Mesendoderm (in vitro differentiated cells): ENCODE measurements around the gene PTPRA.

Source experiments
- DNase-seq: peaks from one replicate; pipeline ENCODE4 v3.0.0; 2013
- H2AK5ac ChIP-seq: 2 replicates; pipeline ENCODE4 v1.6.1; 2013; ENCODE audit warnings: low read length, inconsistent platforms
- H2BK120ac ChIP-seq: 2 replicates; pipeline ENCODE4 v1.6.1; 2013; ENCODE audit warnings: low read depth, mild to moderate bottlenecking, low read length, moderate library complexity, mixed read lengths
- H2BK15ac ChIP-seq: replicated peaks from 2 replicates; pipeline ENCODE4 v1.6.1; 2013; ENCODE audit warnings: low read depth, mild to moderate bottlenecking, moderate library complexity
- H2BK5ac ChIP-seq: 2 replicates; pipeline ENCODE4 v1.6.1; 2013; ENCODE audit warnings: low read length, inconsistent platforms
- H3K18ac ChIP-seq: 2 replicates; pipeline ENCODE4 v1.6.1; 2013; ENCODE audit warnings: mild to moderate bottlenecking, low read length, mixed read lengths
- H3K23ac ChIP-seq: one replicate; pipeline ENCODE4 v1.6.1; 2013; ENCODE audit warnings: low read length
- H3K27ac ChIP-seq: 2 replicates; pipeline ENCODE4 v1.5.1; 2013; ENCODE audit warnings: low read depth, mild to moderate bottlenecking, inconsistent platforms, low read length, moderate library complexity
- H3K27me3 ChIP-seq: 2 replicates; pipeline ENCODE4 v1.6.1; 2013; ENCODE audit warnings: low read length, control low read depth, mild to moderate bottlenecking, inconsistent platforms; ENCODE audit not compliant: insufficient read depth, poor library complexity
- H3K36me3 ChIP-seq: 2 replicates; pipeline ENCODE4 v1.6.1; 2013; ENCODE audit warnings: low read length, inconsistent platforms; ENCODE audit not compliant: control insufficient read depth, insufficient read depth
- H3K4ac ChIP-seq: one replicate; pipeline ENCODE4 v1.6.1; 2013; ENCODE audit warnings: low read depth, mild to moderate bottlenecking, low read length, moderate library complexity
- H3K4me1 ChIP-seq: 2 replicates; pipeline ENCODE4 v1.6.1; 2013; ENCODE audit warnings: low read depth, low read length, inconsistent platforms; ENCODE audit not compliant: control insufficient read depth
- H3K4me2 ChIP-seq: 2 replicates; pipeline ENCODE4 v1.6.1; 2013; ENCODE audit warnings: low read length
- H3K4me3 ChIP-seq: 2 replicates; pipeline ENCODE4 v1.5.1; 2013; ENCODE audit warnings: mild to moderate bottlenecking, low read length
- H3K56ac ChIP-seq: one replicate; pipeline ENCODE4 v1.6.1; 2013; ENCODE audit warnings: low read length
- H3K79me1 ChIP-seq: 2 replicates; pipeline ENCODE4 v1.6.1; 2013; ENCODE audit warnings: low read length, inconsistent platforms
- H3K79me2 ChIP-seq: 2 replicates; pipeline ENCODE4 v1.6.1; 2013; ENCODE audit warnings: mild to moderate bottlenecking, low read length; ENCODE audit not compliant: control insufficient read depth, insufficient read depth
- H3K9ac ChIP-seq: 2 replicates; pipeline ENCODE4 v1.6.1; 2013; ENCODE audit warnings: low read length, inconsistent platforms
- H4K5ac ChIP-seq: one replicate; pipeline ENCODE4 v1.6.1; 2013; ENCODE audit warnings: low read length
- H4K8ac ChIP-seq: one replicate; pipeline ENCODE4 v1.6.1; 2013; ENCODE audit warnings: low read depth, mild to moderate bottlenecking, control low read depth, low read length, moderate library complexity
- WGBS: extraction: QIAGEN DNeasy Blood & Tissue Kit; methylation state at CpG from one replicate; pipeline ENCODE4 v1.1.7; 2013; ENCODE audit warnings: low lambda C conversion rate, missing lambda C conversion rate; ENCODE audit not compliant: insufficient coverage; ENCODE audit errors: extremely low coverage; 5-methylcytosine and 5-hydroxymethylcytosine counted together

Gene PTPRA

DNA sequence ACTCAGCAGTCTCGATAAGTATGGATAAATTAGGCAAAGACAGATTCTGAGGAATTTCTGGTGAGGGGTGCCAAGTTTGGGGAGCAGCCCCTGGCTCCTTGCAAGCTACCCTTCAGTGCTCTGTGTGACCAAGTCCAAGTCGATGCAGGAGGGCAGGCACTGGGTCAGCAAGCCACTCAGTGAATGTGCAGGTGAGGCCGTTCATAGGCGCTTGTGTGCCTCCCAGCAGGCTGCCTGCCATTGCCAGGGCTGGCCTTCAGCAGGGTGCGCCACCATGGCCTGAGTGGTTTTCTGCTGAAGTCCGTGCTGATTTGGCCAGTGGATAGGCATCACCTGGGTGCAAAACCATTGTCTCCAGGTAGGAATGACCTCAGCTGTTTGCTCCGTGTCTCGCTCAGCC lies 166.8 kb downstream of the PTPRA start:
- Histone ChIP-seq H3K27ac (no peak overlapping the region), H3K23ac (no peak overlapping the region), H3K4ac (no peak overlapping the region), H3K9ac (no peak overlapping the region), H3K4me3 (no peak overlapping the region), H4K5ac (no peak overlapping the region), H3K79me2 (no peaks in the 10 kb centered on the region), H3K27me3 (no peaks in the 10 kb centered on the region), H2BK120ac (no peak overlapping the region), H4K8ac (no peak overlapping the region), H3K79me1 (no peaks in the 10 kb centered on the region), H2BK15ac (no peak overlapping the region), H3K18ac (no peak overlapping the region), H2BK5ac (no peak overlapping the region), H3K56ac (no peak overlapping the region), H2AK5ac (no peak overlapping the region), H3K36me3 (peaks cover 5% of the 10 kb centered on the region), H3K4me2 (no peak overlapping the region), H3K4me1 (peaks cover 3% of the 10 kb centered on the region)
- WGBS = no CpG with 5 or more reads among the region's 8 CpGs
- no peak for DNase-seq

DNA sequence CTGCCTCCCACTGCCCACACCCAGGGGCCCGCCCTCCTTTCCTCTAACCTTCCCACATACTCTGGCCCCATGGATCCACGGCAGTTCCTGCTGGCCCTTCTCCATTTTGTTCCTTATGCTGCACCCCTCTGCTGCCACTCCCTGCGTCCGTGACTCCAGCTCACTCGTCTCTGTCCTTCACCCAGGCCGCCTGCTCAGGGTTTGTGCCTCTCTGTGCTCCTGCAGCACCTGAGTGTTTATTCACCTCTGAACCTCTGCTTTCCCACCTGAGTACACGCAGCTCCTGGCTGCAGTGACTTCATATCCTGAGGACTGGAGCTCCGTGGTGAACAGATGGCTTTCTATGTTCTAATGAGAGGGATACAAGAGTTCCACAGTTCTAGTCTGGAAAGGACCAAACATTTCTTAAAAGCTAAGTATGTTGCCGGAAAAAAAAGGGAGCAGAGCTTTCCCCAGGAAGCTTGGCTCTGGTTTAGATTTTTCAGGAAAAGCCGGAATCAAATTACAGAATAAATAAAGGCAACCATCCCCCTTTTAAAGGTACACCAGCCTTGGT lies 168.7 kb downstream of the PTPRA start:
- no peak overlapping the region for H3K4me2 ChIP-seq
- no peak overlapping the region for H3K27ac ChIP-seq
- H3K4me1 ChIP-seq = peaks cover 3% of the 10 kb centered on the region
- no CpG with 5 or more reads among the region's 10 CpGs for WGBS
- no peak overlapping the region for H2BK5ac ChIP-seq
- H3K36me3 ChIP-seq = no peaks in the 10 kb centered on the region
- H3K23ac ChIP-seq = no peak overlapping the region
- H3K27me3 ChIP-seq = no peaks in the 10 kb centered on the region
- no peak overlapping the region for H2AK5ac ChIP-seq
- no peak for DNase-seq
- H4K5ac ChIP-seq = no peak overlapping the region
- H3K9ac ChIP-seq = peak overlapping the region; percentile 15
- H4K8ac ChIP-seq = no peak overlapping the region
- H3K79me2 ChIP-seq = peaks cover 6% of the 10 kb centered on the region
- no peak overlapping the region for H3K18ac ChIP-seq
- no peak overlapping the region for H2BK15ac ChIP-seq
- H3K79me1 ChIP-seq = peaks cover 4% of the 10 kb centered on the region
- H2BK120ac ChIP-seq = no peak overlapping the region
- H3K4ac ChIP-seq = no peak overlapping the region
- H3K56ac ChIP-seq = no peak overlapping the region
- H3K4me3 ChIP-seq = no peak overlapping the region

DNA sequence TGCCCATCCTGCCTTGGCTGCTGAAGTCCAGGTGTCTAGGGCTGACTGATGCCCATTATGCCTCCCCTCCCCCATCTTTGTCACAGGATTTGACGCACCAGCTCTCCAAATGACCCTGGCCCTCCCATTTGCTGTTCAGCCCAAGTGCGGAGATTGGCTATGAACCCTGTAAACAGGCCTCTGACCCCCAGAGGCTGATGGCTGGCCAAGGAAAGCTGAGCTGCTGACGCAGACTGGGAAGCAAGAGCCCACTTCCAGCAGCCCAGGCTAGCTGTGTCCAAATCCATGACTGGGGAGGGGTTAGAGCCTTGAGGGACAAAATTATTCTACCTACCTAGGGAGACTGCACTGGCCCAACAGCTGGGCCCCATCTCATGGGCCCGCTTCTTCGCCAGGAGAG lies 169.3 kb downstream of the PTPRA start:
- WGBS = no CpG with 5 or more reads among the region's 5 CpGs

DNA sequence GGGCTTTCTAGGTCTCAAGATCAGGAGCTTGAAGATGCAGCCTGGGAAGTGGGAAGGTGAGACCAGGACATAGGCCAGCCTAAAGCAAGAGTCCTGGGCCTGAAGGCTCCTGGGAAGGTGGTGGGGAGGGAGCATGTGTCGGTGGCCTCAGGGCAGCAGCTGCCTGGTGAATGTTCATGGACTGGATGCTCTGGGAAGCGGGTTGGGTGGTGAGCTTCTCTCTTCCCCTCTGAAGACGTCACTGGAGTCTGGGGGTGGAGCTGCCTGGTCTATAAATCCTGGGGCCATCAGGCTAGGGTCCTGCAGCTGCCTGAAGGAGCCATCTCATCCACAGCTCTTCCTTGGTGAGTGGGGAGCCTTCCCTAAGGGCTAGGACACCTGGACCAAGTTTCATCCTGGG lies 170.0 kb downstream of the PTPRA start, which contains the start of gene GNRH2:
Gene GNRH2 (plus strand): TSS at position 301 of the 400 bp plus-strand sequence. CDS start 793 bp downstream, outside the sequence.
- H3K79me1 ChIP-seq = peaks cover 12% of the 10 kb centered on the region
- H3K27me3 ChIP-seq = no peaks in the 10 kb centered on the region
- H3K4me2 ChIP-seq = no peak within 1 kb of the TSS
- no CpG with 5 or more reads among the region's 3 CpGs for WGBS
- no peak within 1 kb of the TSS for H3K4me3 ChIP-seq
- peaks cover 5% of the 10 kb centered on the region for H3K36me3 ChIP-seq
- no peak within 1 kb of the TSS for H4K5ac ChIP-seq
- H3K9ac ChIP-seq = no peak within 1 kb of the TSS
- no peak within 1 kb of the TSS for H3K27ac ChIP-seq
- no peak within 1 kb of the TSS for H2BK5ac ChIP-seq
- no peak within 1 kb of the TSS for H3K4ac ChIP-seq
- no peak within 1 kb of the TSS for H3K18ac ChIP-seq
- H2BK120ac ChIP-seq = no peak within 1 kb of the TSS
- H3K4me1 ChIP-seq = peaks cover 3% of the 10 kb centered on the region
- no peak for DNase-seq
- H2BK15ac ChIP-seq = no peak within 1 kb of the TSS
- H3K56ac ChIP-seq = no peak within 1 kb of the TSS
- H3K23ac ChIP-seq = no peak within 1 kb of the TSS
- H2AK5ac ChIP-seq = no peak within 1 kb of the TSS
- peaks cover 10% of the 10 kb centered on the region for H3K79me2 ChIP-seq
- no peak within 1 kb of the TSS for H4K8ac ChIP-seq

More for the DNA sequence above, 169.3 kb downstream of the PTPRA start:
- H3K4me2 ChIP-seq = no peak overlapping the region
- H2BK5ac ChIP-seq = no peak overlapping the region
- peaks cover 8% of the 10 kb centered on the region for H3K79me2 ChIP-seq
- H4K5ac ChIP-seq = no peak overlapping the region
- no peak overlapping the region for H3K4ac ChIP-seq
- H3K79me1 ChIP-seq = peaks cover 9% of the 10 kb centered on the region
- no peak overlapping the region for H3K23ac ChIP-seq
- H3K36me3 ChIP-seq = no peaks in the 10 kb centered on the region
- H2BK15ac ChIP-seq = no peak overlapping the region
- no peak overlapping the region for H3K27ac ChIP-seq
- H2BK120ac ChIP-seq = no peak overlapping the region
- H3K18ac ChIP-seq = no peak overlapping the region
- H3K4me1 ChIP-seq = peaks cover 3% of the 10 kb centered on the region
- DNase-seq = no peak
- H3K4me3 ChIP-seq = no peak overlapping the region
- H3K9ac ChIP-seq = no peak overlapping the region
- no peak overlapping the region for H4K8ac ChIP-seq
- H2AK5ac ChIP-seq = no peak overlapping the region
- no peak overlapping the region for H3K56ac ChIP-seq
- H3K27me3 ChIP-seq = no peaks in the 10 kb centered on the region

DNA sequence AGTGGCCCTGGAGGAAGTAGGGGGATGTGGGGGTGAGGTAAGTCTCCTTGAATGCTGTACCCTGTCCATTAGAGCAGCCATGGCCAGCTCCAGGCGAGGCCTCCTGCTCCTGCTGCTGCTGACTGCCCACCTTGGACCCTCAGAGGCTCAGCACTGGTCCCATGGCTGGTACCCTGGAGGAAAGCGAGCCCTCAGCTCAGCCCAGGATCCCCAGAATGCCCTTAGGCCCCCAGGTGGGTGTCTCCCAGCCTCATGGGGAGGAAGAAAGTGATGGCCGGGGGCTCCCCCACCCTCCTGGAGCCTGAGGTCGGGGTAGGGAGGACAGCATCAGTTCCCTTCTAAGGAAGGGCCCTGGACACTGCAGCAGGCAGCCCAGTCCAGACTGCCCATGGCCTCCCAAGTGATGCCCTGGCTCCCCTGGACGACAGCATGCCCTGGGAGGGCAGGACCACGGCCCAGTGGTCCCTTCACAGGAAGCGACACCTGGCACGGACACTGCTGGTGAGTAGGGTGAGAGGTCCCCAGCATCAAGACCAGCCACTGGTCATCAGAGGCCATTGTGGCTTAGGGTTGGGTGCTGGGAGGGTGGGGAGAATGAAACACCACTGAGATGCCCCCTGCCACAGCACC lies 171.2 kb downstream of the PTPRA start:
- no peak overlapping the region for H3K27ac ChIP-seq

More for the DNA sequence above, 171.2 kb downstream of the PTPRA start:
- Histone ChIP-seq H2BK15ac (no peak overlapping the region), H3K9ac (no peak overlapping the region), H4K8ac (no peak overlapping the region), H3K79me1 (peaks cover 12% of the 10 kb centered on the region), H3K4ac (no peak overlapping the region), H3K27me3 (no peaks in the 10 kb centered on the region), H3K36me3 (peaks cover 11% of the 10 kb centered on the region), H4K5ac (no peak overlapping the region), H2BK5ac (no peak overlapping the region), H3K23ac (peak overlapping the region; percentile 94), H3K79me2 (peaks cover 10% of the 10 kb centered on the region), H3K4me3 (no peak overlapping the region), H3K4me2 (no peak overlapping the region), H3K4me1 (peaks cover 3% of the 10 kb centered on the region), H2BK120ac (no peak overlapping the region), H2AK5ac (no peak overlapping the region), H3K56ac (no peak overlapping the region), H3K18ac (no peak overlapping the region)
- no CpG with 5 or more reads among the region's 8 CpGs for WGBS
- no peak for DNase-seq
